ENCODE measurements around the gene RPS6KA2. TPM values are rescaled to one million over a fixed set of nuclear protein-coding genes. Genes with fewer than 3 reads are reported as not detected.

Gene RPS6KA2
- total and polyA plus RNA-seq, 2 experiments from 2014 or later, result 45.1 to 49.0 TPM

DNA sequence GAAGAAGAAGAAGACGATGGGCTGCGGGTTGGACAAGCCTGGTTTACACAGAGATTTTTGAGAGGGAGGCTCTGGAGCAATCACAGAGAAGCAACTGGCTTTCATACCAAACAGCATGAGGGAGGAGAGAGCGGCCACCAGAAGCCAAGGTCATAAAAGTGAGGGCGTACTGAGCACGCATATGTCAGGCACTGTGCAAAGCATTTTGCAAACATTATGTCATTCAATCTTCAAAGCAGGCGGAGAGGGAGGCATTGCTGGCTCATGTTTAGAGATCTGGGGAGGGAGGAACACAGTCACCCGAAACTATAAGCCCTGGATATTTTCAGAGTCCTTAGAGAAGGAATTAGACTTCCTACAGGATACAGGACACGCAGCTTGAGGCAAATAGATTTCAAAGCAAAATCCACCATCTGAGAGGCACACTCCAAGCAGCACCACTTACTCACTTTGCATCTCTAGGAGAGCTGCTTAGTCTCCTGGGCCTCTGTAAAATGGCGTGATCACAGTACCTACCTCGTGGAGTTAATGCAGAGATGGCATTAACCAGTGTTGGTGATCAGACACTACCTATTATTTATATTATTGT lies 65.2 kb downstream of the RPS6KA2 start:
- Histone ChIP-seq H3K36me3 (ENCODE audit: low read depth) (no peaks in the 10 kb centered on the region), H3K27ac (peak overlapping the region; percentile 65), H3K79me2 (ENCODE audit: insufficient read depth) (peaks cover 37% of the 10 kb centered on the region), H3K9me2 (ENCODE audit: insufficient read depth) (no peaks in the 10 kb centered on the region), H3K4me2 (ENCODE audit: unreplicated experiment) (peak overlapping the region; percentile 68), H3K9ac (peak overlapping the region; percentile 57), H2AFZ (no peak overlapping the region), H4K20me1 (ENCODE audit: insufficient read depth) (no peaks in the 10 kb centered on the region), H3K4me3 (no peak overlapping the region), H3K4me1 (ENCODE audit: insufficient read depth) (peaks cover 31% of the 10 kb centered on the region), H3K27me3 (replicated peaks; ENCODE audit: insufficient read depth) (no peaks in the 10 kb centered on the region), H3K9me3 (ENCODE audit: low read depth) (no peaks in the 10 kb centered on the region), H3F3A (ENCODE audit: insufficient read depth) (peaks cover 40% of the 10 kb centered on the region)
- in situ Hi-C loops (cut with MboI), result no loop called here
- TF ChIP-seq EZH2phosphoT487 (IDR thresholded peaks at IDR 0.05; ENCODE audit: insufficient read depth, low read depth), result no peak
- TF ChIP-seq EZH2 (IDR thresholded peaks at IDR 0.05; ENCODE audit: insufficient read depth, poor library complexity, severe bottlenecking), result no peak
- peak; percentile 91 for DNase-seq
- 19 to 23% methylated on average over 10 of the region's 10 CpGs for WGBS, 2 experiments (ENCODE audit: low coverage in 1 of 2, low lambda C conversion rate in 2 of 2, missing lambda C conversion rate in 2 of 2)

DNA sequence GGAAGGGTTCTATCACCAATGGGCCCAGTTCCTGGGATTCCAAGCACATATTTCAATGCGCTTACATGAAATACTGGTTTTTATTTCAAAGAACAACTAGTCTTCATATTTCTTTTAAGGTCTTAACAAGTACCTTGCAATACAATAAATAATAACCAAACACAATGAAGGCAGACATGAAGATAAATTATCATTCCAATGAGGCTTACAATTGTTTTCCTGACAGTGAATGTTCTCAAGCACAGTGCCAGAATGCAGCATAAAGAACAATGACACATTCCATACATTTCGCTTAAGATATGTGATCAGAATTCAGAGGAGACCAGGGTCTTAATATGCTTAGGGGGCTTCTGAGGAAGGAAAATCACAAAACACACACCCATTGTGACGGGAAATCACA lies 66.8 kb downstream of the RPS6KA2 start:
- Histone ChIP-seq H3K4me2 (ENCODE audit: unreplicated experiment) (no peak overlapping the region), H2AFZ (no peak overlapping the region), H3K36me3 (ENCODE audit: low read depth) (no peaks in the 10 kb centered on the region), H3K4me1 (ENCODE audit: insufficient read depth) (peaks cover 34% of the 10 kb centered on the region), H3K27ac (no peak overlapping the region), H3F3A (ENCODE audit: insufficient read depth) (peaks cover 45% of the 10 kb centered on the region), H3K9me2 (ENCODE audit: insufficient read depth) (no peaks in the 10 kb centered on the region), H4K20me1 (ENCODE audit: insufficient read depth) (no peaks in the 10 kb centered on the region), H3K79me2 (ENCODE audit: insufficient read depth) (peaks cover 37% of the 10 kb centered on the region), H3K9ac (no peak overlapping the region), H3K9me3 (ENCODE audit: low read depth) (no peaks in the 10 kb centered on the region), H3K27me3 (replicated peaks; ENCODE audit: insufficient read depth) (no peaks in the 10 kb centered on the region), H3K4me3 (no peak overlapping the region)
- in situ Hi-C loops (cut with MboI), result no loop called here
- DNase-seq, result no peak
- no peak for TF ChIP-seq EZH2 (IDR thresholded peaks at IDR 0.05; ENCODE audit: insufficient read depth, poor library complexity, severe bottlenecking)
- TF ChIP-seq EZH2phosphoT487 (IDR thresholded peaks at IDR 0.05; ENCODE audit: insufficient read depth, low read depth), result no peak
- 95 to 97% methylated on average over 3 of the region's 3 CpGs for WGBS, 2 experiments (ENCODE audit: low coverage in 1 of 2, low lambda C conversion rate in 2 of 2, missing lambda C conversion rate in 2 of 2)

DNA sequence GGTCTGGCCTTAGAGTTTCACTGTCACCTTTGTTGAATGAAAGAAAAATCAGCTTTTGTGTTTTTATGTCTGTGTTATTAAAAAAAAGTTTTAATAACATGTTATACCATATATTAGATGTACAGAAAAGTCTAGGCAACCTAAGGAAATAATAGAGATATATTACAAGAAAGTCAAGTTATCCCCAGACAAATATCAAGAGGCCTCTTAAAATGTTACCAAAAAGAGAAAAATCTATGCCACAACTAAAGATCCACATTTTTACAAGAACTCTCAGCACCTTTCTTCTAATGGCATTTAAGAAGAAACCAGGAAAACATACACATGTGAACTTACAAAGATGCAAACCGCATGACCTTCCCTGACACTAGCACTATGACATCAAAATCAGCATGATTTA lies 67.4 kb downstream of the RPS6KA2 start:
- Histone ChIP-seq H3K36me3 (ENCODE audit: low read depth) (no peaks in the 10 kb centered on the region), H3K9me3 (ENCODE audit: low read depth) (no peaks in the 10 kb centered on the region), H3K4me2 (ENCODE audit: unreplicated experiment) (no peak overlapping the region), H3K27me3 (replicated peaks; ENCODE audit: insufficient read depth) (no peaks in the 10 kb centered on the region), H4K20me1 (ENCODE audit: insufficient read depth) (no peaks in the 10 kb centered on the region), H2AFZ (no peak overlapping the region), H3K27ac (0 out of 2 replicates have a peak overlapping the region, but pooled peaks have one; percentile 31), H3K79me2 (ENCODE audit: insufficient read depth) (peaks cover 36% of the 10 kb centered on the region), H3K9me2 (ENCODE audit: insufficient read depth) (no peaks in the 10 kb centered on the region), H3K4me3 (no peak overlapping the region), H3F3A (ENCODE audit: insufficient read depth) (peaks cover 49% of the 10 kb centered on the region), H3K9ac (no peak overlapping the region), H3K4me1 (ENCODE audit: insufficient read depth) (peaks cover 37% of the 10 kb centered on the region)
- 89 to 94% methylated on average over 1 of the region's 1 CpG for WGBS, 2 experiments (ENCODE audit: low coverage in 1 of 2, low lambda C conversion rate in 2 of 2, missing lambda C conversion rate in 2 of 2)
- TF ChIP-seq EZH2 (IDR thresholded peaks at IDR 0.05; ENCODE audit: insufficient read depth, poor library complexity, severe bottlenecking) (no peak), EZH2phosphoT487 (IDR thresholded peaks at IDR 0.05; ENCODE audit: insufficient read depth, low read depth) (no peak)
- DNase-seq, result no peak
- in situ Hi-C loops (cut with MboI), result no loop called here

DNA sequence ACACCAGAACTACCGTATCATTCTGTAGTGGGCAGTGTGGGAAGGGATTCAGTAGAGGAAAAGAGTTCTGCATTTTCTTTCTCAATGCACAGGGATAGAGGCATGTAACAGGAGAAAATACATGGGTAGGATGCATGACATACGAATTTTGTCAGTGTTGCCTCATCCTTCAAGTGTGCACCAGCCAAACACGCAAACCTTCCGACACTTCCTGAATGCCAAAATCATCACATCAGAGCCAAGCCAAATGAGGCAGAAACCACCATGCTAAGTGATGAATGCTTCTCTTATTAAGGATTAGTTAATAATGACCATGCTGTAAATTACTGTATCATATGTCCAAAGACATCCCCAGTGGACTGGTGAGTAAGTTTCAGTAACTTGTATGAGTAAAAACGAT lies 67.8 kb downstream of the RPS6KA2 start:
- DNase-seq, result peak; percentile 45
- Histone ChIP-seq H3K9me2 (ENCODE audit: insufficient read depth) (no peaks in the 10 kb centered on the region), H2AFZ (no peak overlapping the region), H3K9ac (no peak overlapping the region), H3K79me2 (ENCODE audit: insufficient read depth) (peaks cover 37% of the 10 kb centered on the region), H3K27me3 (replicated peaks; ENCODE audit: insufficient read depth) (no peaks in the 10 kb centered on the region), H3K4me2 (ENCODE audit: unreplicated experiment) (no peak overlapping the region), H3K4me1 (ENCODE audit: insufficient read depth) (peaks cover 42% of the 10 kb centered on the region), H3K9me3 (ENCODE audit: low read depth) (no peaks in the 10 kb centered on the region), H3K27ac (peak overlapping the region; percentile 31; the same call in 1 of the 2 replicates), H3K4me3 (no peak overlapping the region), H4K20me1 (ENCODE audit: insufficient read depth) (no peaks in the 10 kb centered on the region), H3F3A (ENCODE audit: insufficient read depth) (peaks cover 50% of the 10 kb centered on the region), H3K36me3 (ENCODE audit: low read depth) (no peaks in the 10 kb centered on the region)
- TF ChIP-seq EZH2 (IDR thresholded peaks at IDR 0.05; ENCODE audit: insufficient read depth, poor library complexity, severe bottlenecking) (no peak), EZH2phosphoT487 (IDR thresholded peaks at IDR 0.05; ENCODE audit: insufficient read depth, low read depth) (no peak)
- 74 to 77% methylated on average over 5 of the region's 5 CpGs for WGBS, 2 experiments (ENCODE audit: low coverage in 1 of 2, low lambda C conversion rate in 2 of 2, missing lambda C conversion rate in 2 of 2)
- in situ Hi-C loops (cut with MboI), result no loop called here

Data from GM23248 (cell line).